Measurements from ENCODE around the gene DDX27. TPM values are rescaled to one million over a fixed set of nuclear protein-coding genes. Genes with fewer than 3 reads are reported as not detected.

DDX27 gene
- total and polyA plus RNA-seq, 3 donors from 2014 or later, result 53.3 to 58.3 (median 54.1) TPM

- Histone ChIP-seq H3K4me3 (peak overlapping the region in 1 of 2 donors; percentile 95), H3K4me1 (peaks cover 29% of the 10 kb centered on the region), H3K27ac (peak overlapping the region; percentile 96 to 97), H3K9me3 (no peaks in the 10 kb centered on the region), H3K27me3 (no peaks in the 10 kb centered on the region), H3K36me3 (ENCODE audit: low read depth, missing control alignments) (no peaks in the 10 kb centered on the region)
- WGBS, 2 donors, result 9 to 12% methylated on average over 3 of the region's 3 CpGs
- peak; percentile 26 for DNase-seq
- intact Hi-C loops (cut with DNase I; ENCODE audit: low total_unique reads), result no loop called here
- TF ChIP-seq POLR2A (IDR thresholded peaks at IDR 0.05) (no peak), CTCF (IDR thresholded peaks at IDR 0.05) (no peak)
Observed at GRCh38 chr20:49276161-49276960, 57.1 kb downstream of the DDX27 start.

- Histone ChIP-seq H3K9me3 (no peaks in the 10 kb centered on the region), H3K27me3 (no peaks in the 10 kb centered on the region), H3K4me3 (peak overlapping the region; percentile 86 to 95), H3K36me3 (ENCODE audit: low read depth, missing control alignments) (no peaks in the 10 kb centered on the region), H3K4me1 (peaks cover 29% of the 10 kb centered on the region), H3K27ac (peak overlapping the region; percentile 96 to 97)
- DNase-seq, result peak; percentile 28
- intact Hi-C loops (cut with DNase I; ENCODE audit: low total_unique reads), result no loop called here
- TF ChIP-seq POLR2A (IDR thresholded peaks at IDR 0.05) (no peak), CTCF (IDR thresholded peaks at IDR 0.05) (no peak)
- 1 to 3% methylated on average over 31 of the region's 31 CpGs for WGBS, 2 donors
Observed at GRCh38 chr20:49276961-49277785, 58.0 kb downstream of the DDX27 start.

- Histone ChIP-seq H3K4me1 (peaks cover 29% of the 10 kb centered on the region), H3K36me3 (ENCODE audit: low read depth, missing control alignments) (no peaks in the 10 kb centered on the region)
- intact Hi-C loops (cut with DNase I; ENCODE audit: low total_unique reads), result no loop called here
Observed at GRCh38 chr20:49277786-49278035, 58.5 kb downstream of the DDX27 start.

GRCh38 chr20:49278036-49278817, 59.0 kb downstream of the DDX27 start, which contains the start of gene ZNFX1:
Gene ZNFX1, minus strand, starts transcription at chr20:49278057. Its CDS starts 2,218 bp downstream, at chr20:49275839.
- no peaks in the 10 kb centered on the region for H3K36me3 ChIP-seq (ENCODE audit: low read depth, missing control alignments)
- peaks cover 29% of the 10 kb centered on the region for H3K4me1 ChIP-seq
- intact Hi-C loops (cut with DNase I; ENCODE audit: low total_unique reads), result no loop called here
- no peaks in the 10 kb centered on the region for H3K27me3 ChIP-seq
- TF ChIP-seq POLR2A (IDR thresholded peaks at IDR 0.05), result peak; percentile 91
- TF ChIP-seq CTCF (IDR thresholded peaks at IDR 0.05), result peak in 1 of 3 experiments; percentile 28
- H3K9me3 ChIP-seq, result no peaks in the 10 kb centered on the region
- H3K27ac ChIP-seq, result peak within 1 kb of the TSS; percentile 96 to 97
- H3K4me3 ChIP-seq, result peak within 1 kb of the TSS; percentile 86 to 95
- peak; percentile 100 for DNase-seq
- WGBS, 2 donors, result 0 to 1% methylated on average over 7 to 64 of the region's 80 CpGs

More at GRCh38 chr20:49277786-49278035, 58.5 kb downstream of the DDX27 start:
- DNase-seq, result no peak
- peak overlapping the region; percentile 86 to 95 for H3K4me3 ChIP-seq
- peak overlapping the region; percentile 96 to 97 for H3K27ac ChIP-seq
- H3K27me3 ChIP-seq, result no peaks in the 10 kb centered on the region
- H3K9me3 ChIP-seq, result no peaks in the 10 kb centered on the region
- TF ChIP-seq POLR2A (IDR thresholded peaks at IDR 0.05), result no peak
- WGBS, 2 donors, result 0 to 1% methylated on average over 16 to 22 of the region's 22 CpGs
